ENCODE measurements around the gene WASF1. TPM values are rescaled to one million over a fixed set of nuclear protein-coding genes. Genes with fewer than 3 reads are reported as not detected.

The WASF1 gene
- total RNA-seq, 1 experiment from 2014 or later, result 28.6 TPM

DNA sequence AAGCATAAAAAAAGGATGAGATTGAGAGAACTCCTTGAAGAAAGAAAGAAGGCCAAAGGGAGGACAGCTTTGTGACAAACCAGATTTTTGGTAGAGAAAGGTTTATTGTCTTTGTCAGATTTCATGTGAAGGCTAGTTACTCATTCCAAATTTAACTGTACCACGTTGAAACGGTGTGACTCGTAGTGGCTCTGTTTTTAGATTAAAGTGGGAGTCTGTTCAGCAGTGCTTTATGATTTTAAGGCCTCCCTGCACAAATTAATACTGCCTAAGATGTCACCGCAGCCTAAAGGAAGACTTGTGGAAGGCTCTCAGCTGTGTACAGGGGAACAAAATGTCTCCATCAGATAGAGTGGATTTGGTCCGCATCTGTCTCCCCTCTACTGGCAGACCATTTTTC, 36.7 kb upstream of the WASF1 start:
- no peaks in the 10 kb centered on the region for H3K79me2 ChIP-seq (ENCODE audit: insufficient read depth, low read length)
- Mint-ChIP-seq H3K4me1 (no peaks in the 10 kb centered on the region), H3K36me3 (ENCODE audit: insufficient read depth in 1 of 3, low read depth in 3 of 3) (peaks cover 27 to 61% (median 51%) of the 10 kb centered on the region in 3 experiments), H3K27ac (no peak overlapping the region), H3K27me3 (ENCODE audit: low read depth) (no peaks in the 10 kb centered on the region), H3K9me3 (no peaks in the 10 kb centered on the region; a peak in 1 of 5 replicates), H3K4me3 (no peak overlapping the region)
- no peak overlapping the region for H2BK120ac ChIP-seq (ENCODE audit: low read depth, low read length, poor library complexity, severe bottlenecking)
- H3K23me2 ChIP-seq (ENCODE audit: insufficient read length, low read depth, low read length, poor library complexity, severe bottlenecking), result no peaks in the 10 kb centered on the region
- no peak for DNase-seq
- no peak overlapping the region for H3K27ac ChIP-seq (ENCODE audit: insufficient read length, low read depth, low read length)
- no peaks in the 10 kb centered on the region for H3K4me1 ChIP-seq (ENCODE audit: insufficient read depth, low read length)
- no peak overlapping the region for H3K18ac ChIP-seq (ENCODE audit: insufficient read length, low read depth, low read length)
- H3T11ph ChIP-seq (ENCODE audit: low read length), result no peak overlapping the region
- TF ChIP-seq, protein P1, sequence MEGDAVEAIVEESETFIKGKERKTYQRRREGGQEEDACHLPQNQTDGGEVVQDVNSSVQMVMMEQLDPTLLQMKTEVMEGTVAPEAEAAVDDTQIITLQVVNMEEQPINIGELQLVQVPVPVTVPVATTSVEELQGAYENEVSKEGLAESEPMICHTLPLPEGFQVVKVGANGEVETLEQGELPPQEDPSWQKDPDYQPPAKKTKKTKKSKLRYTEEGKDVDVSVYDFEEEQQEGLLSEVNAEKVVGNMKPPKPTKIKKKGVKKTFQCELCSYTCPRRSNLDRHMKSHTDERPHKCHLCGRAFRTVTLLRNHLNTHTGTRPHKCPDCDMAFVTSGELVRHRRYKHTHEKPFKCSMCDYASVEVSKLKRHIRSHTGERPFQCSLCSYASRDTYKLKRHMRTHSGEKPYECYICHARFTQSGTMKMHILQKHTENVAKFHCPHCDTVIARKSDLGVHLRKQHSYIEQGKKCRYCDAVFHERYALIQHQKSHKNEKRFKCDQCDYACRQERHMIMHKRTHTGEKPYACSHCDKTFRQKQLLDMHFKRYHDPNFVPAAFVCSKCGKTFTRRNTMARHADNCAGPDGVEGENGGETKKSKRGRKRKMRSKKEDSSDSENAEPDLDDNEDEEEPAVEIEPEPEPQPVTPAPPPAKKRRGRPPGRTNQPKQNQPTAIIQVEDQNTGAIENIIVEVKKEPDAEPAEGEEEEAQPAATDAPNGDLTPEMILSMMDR (conservative IDR thresholded peaks at IDR 0.05), result no peak
- H2BK12ac ChIP-seq (ENCODE audit: insufficient read length, low read depth, low read length), result no peak overlapping the region
- H3K27me3 ChIP-seq (ENCODE audit: insufficient read depth, low read length), result no peaks in the 10 kb centered on the region
- H3K14ac ChIP-seq (ENCODE audit: insufficient read depth, low read length), result no peak overlapping the region
- no peak overlapping the region for H3K4ac ChIP-seq (ENCODE audit: low read depth, low read length)
- no peak overlapping the region for H3K4me2 ChIP-seq (ENCODE audit: insufficient read depth, insufficient read length, low read length)
- H4K8ac ChIP-seq (replicated peaks; ENCODE audit: insufficient read length, low read depth, low read length), result no peak overlapping the region
- no peak overlapping the region for H2AFZ ChIP-seq (ENCODE audit: low read length)
- H2BK5ac ChIP-seq (ENCODE audit: insufficient read length, low read length), result no peak overlapping the region
- no peaks in the 10 kb centered on the region for H4K20me1 ChIP-seq (ENCODE audit: control insufficient read depth, insufficient read depth, insufficient read length)
- H3K23ac ChIP-seq (ENCODE audit: insufficient read length, low read depth, low read length), result no peak overlapping the region
- no peak overlapping the region for H4K91ac ChIP-seq (ENCODE audit: insufficient read length, low read depth, low read length)
- H3K9me3 ChIP-seq (ENCODE audit: control insufficient read depth, low read depth, low read length), result no peaks in the 10 kb centered on the region
- H3K9ac ChIP-seq (ENCODE audit: extremely low read depth, insufficient read length, low read length), result no peak overlapping the region
- H3K56ac ChIP-seq (ENCODE audit: insufficient read length, low read depth, low read length), result no peak overlapping the region
- no peaks in the 10 kb centered on the region for H3K79me1 ChIP-seq (ENCODE audit: insufficient read depth, low read depth, low read length, poor library complexity, severe bottlenecking)
- H2AK5ac ChIP-seq (ENCODE audit: insufficient read length, low read length), result no peak overlapping the region
- H2BK20ac ChIP-seq (ENCODE audit: low read depth, low read length, poor library complexity, severe bottlenecking), result no peak overlapping the region
- no peak overlapping the region for H4K5ac ChIP-seq (ENCODE audit: insufficient read length, low read depth, low read length)
- no peak overlapping the region for H2BK15ac ChIP-seq (ENCODE audit: low read depth, low read length)
- no CpG with 5 or more reads among the region's 5 CpGs for WGBS (ENCODE audit: extremely low coverage, insufficient read length, low lambda C conversion rate)

All from H9 (cell line).